Mucosa of rectum (tissue), 2 donors: Measurements from ENCODE around the gene SELENOO.

Experiments used
- H3K27ac ChIP-seq, 2 donors: one replicate each; pipeline ENCODE4 v1.7.0; 2013; ENCODE audit warnings: inconsistent platforms in 2 of 2, low read depth in 2 of 2, low read length in 2 of 2
- H3K27me3 ChIP-seq, 2 donors: one replicate each; pipeline ENCODE4 v1.7.0; 2013; ENCODE audit warnings: low read length in 2 of 2; ENCODE audit not compliant: control insufficient read depth in 2 of 2, insufficient read depth in 2 of 2
- H3K36me3 ChIP-seq, 2 donors: one replicate each; pipeline ENCODE4 v1.7.0; 2013; ENCODE audit warnings: low read length in 2 of 2; ENCODE audit not compliant: control insufficient read depth in 2 of 2, insufficient read depth in 2 of 2
- H3K4me1 ChIP-seq, 2 donors: one replicate each; pipeline ENCODE4 v1.7.0; 2013; ENCODE audit warnings: low read length in 2 of 2, mild to moderate bottlenecking in 1 of 2; ENCODE audit not compliant: control insufficient read depth in 2 of 2, insufficient read depth in 2 of 2
- H3K4me3 ChIP-seq, 2 donors: one replicate each; pipeline ENCODE4 v1.7.0; 2013; ENCODE audit warnings: low read length in 2 of 2
- H3K9ac ChIP-seq, 2 donors: one replicate each; pipeline ENCODE4 v1.7.0; 2013; ENCODE audit warnings: low read length in 2 of 2, low read depth in 1 of 2, mild to moderate bottlenecking in 1 of 2
- H3K9me3 ChIP-seq, 2 donors: one replicate each; pipeline ENCODE4 v1.7.0; 2013; ENCODE audit warnings: low read length in 2 of 2; ENCODE audit not compliant: control insufficient read depth in 2 of 2
- donor health status: healthy.
- donor health status: Normal muscosa, but diverticular disease.

SELENOO gene

GRCh38 chr22:50225200-50225969 lies 24.6 kb downstream of the SELENOO start:
- Histone ChIP-seq H3K9ac (no peak overlapping the region), H3K27ac (no peak overlapping the region), H3K4me3 (no peak overlapping the region), H3K9me3 (no peaks in the 10 kb centered on the region), H3K36me3 (peaks cover 57 to 61% of the 10 kb centered on the region in 2 donors), H3K27me3 (no peaks in the 10 kb centered on the region), H3K4me1 (no peaks in the 10 kb centered on the region)

- Histone ChIP-seq H3K27me3 (no peaks in the 10 kb centered on the region), H3K9me3 (no peaks in the 10 kb centered on the region), H3K4me1 (no peaks in the 10 kb centered on the region), H3K36me3 (peaks cover 50 to 53% of the 10 kb centered on the region in 2 donors), H3K27ac (no peak overlapping the region), H3K9ac (no peak overlapping the region), H3K4me3 (no peak overlapping the region)
Measured at GRCh38 chr22:50226063-50226874, 25.5 kb downstream of the SELENOO start.

GRCh38 chr22:50226875-50227165 lies 26.0 kb downstream of the SELENOO start:
- no peaks in the 10 kb centered on the region for H3K4me1 ChIP-seq
- H3K27me3 ChIP-seq, result no peaks in the 10 kb centered on the region
- no peaks in the 10 kb centered on the region for H3K9me3 ChIP-seq
- H3K36me3 ChIP-seq, result peaks cover 47 to 48% of the 10 kb centered on the region in 2 donors
- H3K4me3 ChIP-seq, result no peak overlapping the region
- no peak overlapping the region for H3K27ac ChIP-seq
- no peak overlapping the region for H3K9ac ChIP-seq

GRCh38 chr22:50227579-50228215 lies 26.9 kb downstream of the SELENOO start:
- no peak overlapping the region for H3K9ac ChIP-seq
- H3K4me1 ChIP-seq, result no peaks in the 10 kb centered on the region
- H3K27ac ChIP-seq, result no peak overlapping the region
- no peaks in the 10 kb centered on the region for H3K9me3 ChIP-seq
- H3K27me3 ChIP-seq, result no peaks in the 10 kb centered on the region
- no peak overlapping the region for H3K4me3 ChIP-seq
- peaks cover 39 to 42% of the 10 kb centered on the region in 2 donors for H3K36me3 ChIP-seq

- H3K4me3 ChIP-seq, result no peak overlapping the region
- no peak overlapping the region for H3K9ac ChIP-seq
- H3K27me3 ChIP-seq, result no peaks in the 10 kb centered on the region
- peaks cover 34 to 37% of the 10 kb centered on the region in 2 donors for H3K36me3 ChIP-seq
- H3K9me3 ChIP-seq, result no peaks in the 10 kb centered on the region
- H3K4me1 ChIP-seq, result no peaks in the 10 kb centered on the region
- H3K27ac ChIP-seq, result no peak overlapping the region
Measured at GRCh38 chr22:50228366-50228765, 27.6 kb downstream of the SELENOO start.

- Histone ChIP-seq H3K4me3 (no peak overlapping the region), H3K9me3 (no peaks in the 10 kb centered on the region), H3K27ac (no peak overlapping the region), H3K36me3 (peaks cover 28 to 33% of the 10 kb centered on the region in 2 donors), H3K27me3 (no peaks in the 10 kb centered on the region), H3K4me1 (no peaks in the 10 kb centered on the region), H3K9ac (no peak overlapping the region)
Measured at GRCh38 chr22:50229370-50229769, 28.6 kb downstream of the SELENOO start.

- Histone ChIP-seq H3K27ac (no peak overlapping the region), H3K4me1 (no peaks in the 10 kb centered on the region), H3K36me3 (peaks cover 17 to 22% of the 10 kb centered on the region in 2 donors), H3K9me3 (no peaks in the 10 kb centered on the region), H3K27me3 (no peaks in the 10 kb centered on the region), H3K9ac (no peak overlapping the region), H3K4me3 (no peak overlapping the region)
Measured at GRCh38 chr22:50232481-50233151, 31.8 kb downstream of the SELENOO start.

GRCh38 chr22:50233223-50233622 lies 32.4 kb downstream of the SELENOO start:
- Histone ChIP-seq H3K9me3 (no peaks in the 10 kb centered on the region), H3K9ac (no peak overlapping the region), H3K4me3 (no peak overlapping the region), H3K36me3 (peaks cover 17 to 18% of the 10 kb centered on the region in 2 donors), H3K27ac (no peak overlapping the region), H3K4me1 (no peaks in the 10 kb centered on the region), H3K27me3 (no peaks in the 10 kb centered on the region)

- H3K9ac ChIP-seq, result no peak overlapping the region
Measured at GRCh38 chr22:50236731-50237409, 36.1 kb downstream of the SELENOO start.

More at GRCh38 chr22:50236731-50237409, 36.1 kb downstream of the SELENOO start:
- Histone ChIP-seq H3K27ac (no peak overlapping the region), H3K27me3 (no peaks in the 10 kb centered on the region), H3K4me3 (no peak overlapping the region), H3K9me3 (no peaks in the 10 kb centered on the region), H3K4me1 (peaks cover 8 to 10% of the 10 kb centered on the region in 2 donors), H3K36me3 (peaks cover 5 to 26% of the 10 kb centered on the region in 2 donors)
